Nephron progenitor cell (in vitro differentiated cells): ENCODE measurements around the gene PARL.
A peak's percentile ranks its signal among the peaks of the same experiment; 100 is the strongest.
"Not testable (repeated sequence)": the region's sequence is repeated elsewhere in the genome, so short reads cannot be mapped to it uniquely, and the experiment has no call there.

Experiments
- DNase-seq: peaks from one replicate; pipeline ENCODE4 v3.0.0; 2021
- H3K27ac Mint-ChIP-seq: 2 replicates; pipeline ENCODE4 v1.8.0; 2021; ENCODE audit warnings: mild to moderate bottlenecking, moderate library complexity, mixed read lengths
- H3K27me3 Mint-ChIP-seq: 2 replicates; pipeline ENCODE4 v1.8.0; 2021; ENCODE audit warnings: mild to moderate bottlenecking, low read depth, mixed read lengths; ENCODE audit not compliant: poor library complexity
- H3K36me3 Mint-ChIP-seq: 2 replicates; pipeline ENCODE4 v1.8.0; 2021; ENCODE audit warnings: low read depth, mixed read lengths
- H3K4me1 Mint-ChIP-seq: 2 replicates; pipeline ENCODE4 v1.8.0; 2021; ENCODE audit warnings: mixed read lengths
- H3K4me3 Mint-ChIP-seq: 2 replicates; pipeline ENCODE4 v1.8.0; 2021; ENCODE audit warnings: mild to moderate bottlenecking, moderate library complexity, mixed read lengths
- H3K9me3 Mint-ChIP-seq: 2 replicates; pipeline ENCODE4 v1.8.0; 2021; ENCODE audit warnings: mild to moderate bottlenecking, moderate library complexity, mixed read lengths
- CTCF ChIP-seq: fragments of 200-600 bp; sonication (generic); IDR thresholded peaks from 2 replicates; pipeline ENCODE4 v1.5.0; 2021; ENCODE audit warnings: antibody characterized with exemption

The PARL gene

GRCh38 chr3:183878071-183878470 lies 6.6 kb downstream of the PARL start:
- no peaks in the 10 kb centered on the region for H3K9me3 Mint-ChIP-seq
- no peak for TF ChIP-seq CTCF
- peaks cover 23% of the 10 kb centered on the region for H3K36me3 Mint-ChIP-seq
- H3K27me3 Mint-ChIP-seq: no peaks in the 10 kb centered on the region
- DNase-seq: no peak
- H3K4me3 Mint-ChIP-seq: no peak overlapping the region
- H3K4me1 Mint-ChIP-seq: peaks cover 9% of the 10 kb centered on the region
- peak overlapping the region; percentile 34 for H3K27ac Mint-ChIP-seq

GRCh38 chr3:183877227-183877626 lies 7.5 kb downstream of the PARL start:
- not testable (repeated sequence) for H3K9me3 Mint-ChIP-seq, H3K4me3 Mint-ChIP-seq, H3K27me3 Mint-ChIP-seq, H3K4me1 Mint-ChIP-seq, DNase-seq
- Mint-ChIP-seq H3K27ac (peak overlapping the region; percentile 73), H3K36me3 (peaks cover 23% of the 10 kb centered on the region)

GRCh38 chr3:183875411-183875810 lies 9.3 kb downstream of the PARL start:
- no peak overlapping the region for H3K27ac Mint-ChIP-seq
- DNase-seq: no peak
- no peaks in the 10 kb centered on the region for H3K27me3 Mint-ChIP-seq
- TF ChIP-seq CTCF: no peak
- H3K4me1 Mint-ChIP-seq: no peaks in the 10 kb centered on the region
- no peak overlapping the region for H3K4me3 Mint-ChIP-seq
- peaks cover 27% of the 10 kb centered on the region for H3K36me3 Mint-ChIP-seq
- H3K9me3 Mint-ChIP-seq: no peaks in the 10 kb centered on the region

- DNase-seq: no peak
- Mint-ChIP-seq H3K4me3 (no peak overlapping the region), H3K27ac (no peak overlapping the region), H3K27me3 (no peaks in the 10 kb centered on the region), H3K36me3 (peaks cover 23% of the 10 kb centered on the region), H3K9me3 (no peaks in the 10 kb centered on the region), H3K4me1 (no peaks in the 10 kb centered on the region)
- no peak for TF ChIP-seq CTCF
Measured at GRCh38 chr3:183873914-183874313, 10.8 kb downstream of the PARL start.

GRCh38 chr3:183871541-183871940 lies 13.1 kb downstream of the PARL start:
- Mint-ChIP-seq H3K9me3 (no peaks in the 10 kb centered on the region), H3K27ac (no peak overlapping the region), H3K4me1 (no peaks in the 10 kb centered on the region), H3K4me3 (no peak overlapping the region), H3K27me3 (no peaks in the 10 kb centered on the region), H3K36me3 (peaks cover 26% of the 10 kb centered on the region)
- TF ChIP-seq CTCF: no peak
- DNase-seq: no peak

GRCh38 chr3:183870563-183870962 lies 14.1 kb downstream of the PARL start:
- H3K4me1 Mint-ChIP-seq: no peaks in the 10 kb centered on the region
- no peaks in the 10 kb centered on the region for H3K9me3 Mint-ChIP-seq
- H3K27me3 Mint-ChIP-seq: no peaks in the 10 kb centered on the region
- no peak for TF ChIP-seq CTCF
- no peak overlapping the region for H3K4me3 Mint-ChIP-seq
- peaks cover 33% of the 10 kb centered on the region for H3K36me3 Mint-ChIP-seq
- no peak for DNase-seq
- peak overlapping the region; percentile 20 for H3K27ac Mint-ChIP-seq

GRCh38 chr3:183868796-183869195 lies 15.9 kb downstream of the PARL start:
- peaks cover 50% of the 10 kb centered on the region for H3K36me3 Mint-ChIP-seq
- no peak overlapping the region for H3K4me3 Mint-ChIP-seq
- H3K4me1 Mint-ChIP-seq: no peaks in the 10 kb centered on the region
- no peaks in the 10 kb centered on the region for H3K27me3 Mint-ChIP-seq
- no peak for TF ChIP-seq CTCF
- no peak overlapping the region for H3K27ac Mint-ChIP-seq
- no peak for DNase-seq
- H3K9me3 Mint-ChIP-seq: no peaks in the 10 kb centered on the region
